Measurements from ENCODE around the gene PGPEP1.
"Not testable (repeated sequence)": the region's sequence is repeated elsewhere in the genome, so short reads cannot be mapped to it uniquely, and the experiment has no call there.

DNA sequence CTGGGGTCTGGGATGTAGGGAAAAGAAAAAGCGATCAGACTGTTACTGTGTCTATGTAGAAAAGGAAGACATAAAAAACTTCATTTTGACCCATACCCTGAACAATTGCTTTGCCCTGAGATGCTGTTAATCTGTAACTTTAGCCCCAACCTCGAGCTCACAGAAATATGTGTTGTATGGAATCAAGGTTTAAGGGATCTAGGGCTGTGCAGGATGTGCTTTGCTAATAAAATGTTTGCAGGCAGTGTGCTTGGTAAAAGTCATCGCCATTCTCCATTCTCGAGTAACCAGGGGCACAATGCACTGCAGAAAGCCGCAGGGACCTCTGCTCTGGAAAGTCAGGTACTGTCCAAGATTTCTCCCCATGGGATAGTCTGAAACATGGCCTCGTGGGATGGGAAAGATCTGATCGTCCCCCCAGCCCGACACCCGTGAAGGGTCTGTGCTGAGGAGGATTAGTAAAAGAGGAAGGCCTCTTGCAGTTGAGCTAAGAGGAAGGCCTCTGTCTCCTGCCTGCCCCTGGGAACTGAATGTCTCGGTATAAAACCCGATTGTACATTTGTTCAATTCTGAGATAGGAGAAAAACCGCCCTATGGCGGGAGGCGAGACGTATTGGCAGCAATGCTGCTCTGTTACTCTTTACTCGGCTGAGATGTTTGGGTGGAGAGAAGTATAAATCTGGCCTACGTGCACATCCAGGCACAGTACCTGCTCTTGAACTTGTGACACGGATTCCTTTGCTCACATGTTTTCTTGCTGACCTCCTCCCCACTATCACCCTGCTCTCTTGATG, 62.3 kb downstream of the PGPEP1 start:
- TF ChIP-seq, protein P1, sequence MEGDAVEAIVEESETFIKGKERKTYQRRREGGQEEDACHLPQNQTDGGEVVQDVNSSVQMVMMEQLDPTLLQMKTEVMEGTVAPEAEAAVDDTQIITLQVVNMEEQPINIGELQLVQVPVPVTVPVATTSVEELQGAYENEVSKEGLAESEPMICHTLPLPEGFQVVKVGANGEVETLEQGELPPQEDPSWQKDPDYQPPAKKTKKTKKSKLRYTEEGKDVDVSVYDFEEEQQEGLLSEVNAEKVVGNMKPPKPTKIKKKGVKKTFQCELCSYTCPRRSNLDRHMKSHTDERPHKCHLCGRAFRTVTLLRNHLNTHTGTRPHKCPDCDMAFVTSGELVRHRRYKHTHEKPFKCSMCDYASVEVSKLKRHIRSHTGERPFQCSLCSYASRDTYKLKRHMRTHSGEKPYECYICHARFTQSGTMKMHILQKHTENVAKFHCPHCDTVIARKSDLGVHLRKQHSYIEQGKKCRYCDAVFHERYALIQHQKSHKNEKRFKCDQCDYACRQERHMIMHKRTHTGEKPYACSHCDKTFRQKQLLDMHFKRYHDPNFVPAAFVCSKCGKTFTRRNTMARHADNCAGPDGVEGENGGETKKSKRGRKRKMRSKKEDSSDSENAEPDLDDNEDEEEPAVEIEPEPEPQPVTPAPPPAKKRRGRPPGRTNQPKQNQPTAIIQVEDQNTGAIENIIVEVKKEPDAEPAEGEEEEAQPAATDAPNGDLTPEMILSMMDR (IDR thresholded peaks at IDR 0.05) = not testable (repeated sequence)
- TF ChIP-seq POLR2A (IDR thresholded peaks at IDR 0.05; ENCODE audit: low read depth); EP300 (IDR thresholded peaks at IDR 0.05); POLR2AphosphoS5 (IDR thresholded peaks at IDR 0.05): not testable (repeated sequence)

Measured in esophagus muscularis mucosa (tissue), 4 donors.